Mammary epithelial cell (primary cell): ENCODE data around the gene NTM.

Experiments
- EZH2 ChIP-seq: IDR thresholded peaks from 2 replicates; pipeline ENCODE4 v1.6.1; 2012; ENCODE audit warnings: low read length, inconsistent platforms, borderline replicate concordance
- TF ChIP-seq, protein P1 (sequence below), 2 donors: IDR thresholded peaks in 1 of 2; conservative IDR thresholded peaks in 1 of 2; 2 replicates each; pipeline ENCODE4 v1.5.1; 2011 to 2012; ENCODE audit warnings: inconsistent platforms in 2 of 2, low read length in 2 of 2, mild to moderate bottlenecking in 2 of 2, control low read depth in 1 of 2, low read depth in 1 of 2; ENCODE audit not compliant: insufficient read depth in 1 of 2; ENCODE audit errors: extremely low read depth in 1 of 2

DNA sequence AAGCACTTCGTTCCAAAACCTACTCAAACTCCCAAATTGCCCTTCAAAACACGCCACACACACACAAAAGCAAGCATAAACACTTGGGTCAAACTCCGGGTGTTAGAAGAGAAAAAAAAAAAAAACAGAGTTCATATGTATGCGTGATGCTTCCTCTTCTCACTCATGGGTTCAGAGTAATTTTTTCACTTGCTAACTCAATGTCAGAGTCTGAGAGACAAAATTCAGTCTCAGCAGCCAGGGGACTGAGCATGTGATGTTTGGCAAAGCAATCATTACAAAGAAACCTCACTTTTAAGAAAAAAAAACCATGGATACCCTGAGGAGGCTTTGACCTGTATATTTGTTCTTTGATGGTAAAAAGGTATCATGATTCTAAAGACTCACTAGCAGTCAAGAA, 461.7 kb downstream of the NTM start:
- TF ChIP-seq EZH2: no peak
- TF ChIP-seq, protein P1, sequence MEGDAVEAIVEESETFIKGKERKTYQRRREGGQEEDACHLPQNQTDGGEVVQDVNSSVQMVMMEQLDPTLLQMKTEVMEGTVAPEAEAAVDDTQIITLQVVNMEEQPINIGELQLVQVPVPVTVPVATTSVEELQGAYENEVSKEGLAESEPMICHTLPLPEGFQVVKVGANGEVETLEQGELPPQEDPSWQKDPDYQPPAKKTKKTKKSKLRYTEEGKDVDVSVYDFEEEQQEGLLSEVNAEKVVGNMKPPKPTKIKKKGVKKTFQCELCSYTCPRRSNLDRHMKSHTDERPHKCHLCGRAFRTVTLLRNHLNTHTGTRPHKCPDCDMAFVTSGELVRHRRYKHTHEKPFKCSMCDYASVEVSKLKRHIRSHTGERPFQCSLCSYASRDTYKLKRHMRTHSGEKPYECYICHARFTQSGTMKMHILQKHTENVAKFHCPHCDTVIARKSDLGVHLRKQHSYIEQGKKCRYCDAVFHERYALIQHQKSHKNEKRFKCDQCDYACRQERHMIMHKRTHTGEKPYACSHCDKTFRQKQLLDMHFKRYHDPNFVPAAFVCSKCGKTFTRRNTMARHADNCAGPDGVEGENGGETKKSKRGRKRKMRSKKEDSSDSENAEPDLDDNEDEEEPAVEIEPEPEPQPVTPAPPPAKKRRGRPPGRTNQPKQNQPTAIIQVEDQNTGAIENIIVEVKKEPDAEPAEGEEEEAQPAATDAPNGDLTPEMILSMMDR (conservative IDR thresholded peaks at IDR 0.05 in 1 of 2, IDR thresholded peaks at IDR 0.05 in 1 of 2; ENCODE audit: extremely low read depth in 1 of 2, insufficient read depth in 1 of 2, low read depth in 1 of 2, low read length in 2 of 2): no peak
